Activated naive CD8-positive, alpha-beta T cell (primary cell): ENCODE data around the gene FBXO38.
"Not testable (repeated sequence)": the region's sequence is repeated elsewhere in the genome, so short reads cannot be mapped to it uniquely, and the experiment has no call there.

Experiments
- H3K27ac Mint-ChIP-seq: one replicate; pipeline ENCODE4 v1.8.0; 2021; ENCODE audit warnings: mixed read lengths
- H3K27me3 Mint-ChIP-seq: one replicate; pipeline ENCODE4 v1.8.0; 2021; ENCODE audit warnings: mixed read lengths
- H3K36me3 Mint-ChIP-seq: one replicate; pipeline ENCODE4 v1.8.0; 2021; ENCODE audit warnings: mixed read lengths
- H3K4me1 Mint-ChIP-seq: one replicate; pipeline ENCODE4 v1.8.0; 2021; ENCODE audit warnings: low read depth, mixed read lengths
- H3K4me3 Mint-ChIP-seq: one replicate; pipeline ENCODE4 v1.8.0; 2021; ENCODE audit warnings: mild to moderate bottlenecking, mixed read lengths
- H3K9me3 Mint-ChIP-seq: one replicate; pipeline ENCODE4 v1.8.0; 2021; ENCODE audit warnings: low read depth, mixed read lengths

FBXO38 gene

DNA sequence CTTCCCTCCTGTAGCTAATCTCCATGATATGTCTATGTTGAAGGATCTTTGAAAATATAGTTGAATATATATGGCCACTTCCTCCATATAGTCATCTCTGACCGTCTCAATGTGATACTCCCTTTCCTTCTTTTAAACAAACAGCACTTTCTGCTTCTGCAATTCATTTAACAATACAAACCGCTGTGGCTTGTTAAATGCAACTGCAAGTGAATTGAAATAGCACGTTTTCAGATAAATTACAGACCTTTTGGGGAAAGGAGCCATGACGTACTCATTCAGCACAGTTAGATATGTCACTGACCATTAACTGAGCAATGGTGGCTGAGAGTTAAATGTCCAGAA is 82.5 kb downstream of the FBXO38 start:
- Mint-ChIP-seq H3K27me3 (peaks cover 1% of the 10 kb centered on the region), H3K36me3 (no peaks in the 10 kb centered on the region), H3K4me1 (no peaks in the 10 kb centered on the region), H3K27ac (no peak overlapping the region), H3K9me3 (no peaks in the 10 kb centered on the region), H3K4me3 (no peak overlapping the region)

DNA sequence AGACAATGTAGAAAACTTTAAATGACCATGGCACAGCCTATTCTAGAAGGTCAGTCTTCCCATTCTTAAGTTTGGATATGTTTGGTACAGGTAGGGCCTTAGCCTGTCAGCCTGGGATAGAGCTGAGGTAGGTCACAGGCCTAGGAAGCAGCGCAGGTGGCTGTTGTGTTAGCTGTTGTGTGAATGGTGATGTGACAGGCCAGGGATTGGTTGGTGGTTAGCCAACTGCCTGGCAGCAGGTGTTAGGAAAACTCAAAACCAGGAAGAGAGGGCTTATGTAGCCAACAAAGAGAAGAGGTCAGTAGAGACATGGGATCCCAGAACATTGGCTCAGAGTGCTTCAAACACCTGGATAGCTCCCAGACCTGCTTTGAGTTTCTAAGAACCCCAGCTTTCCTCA is 84.2 kb downstream of the FBXO38 start:
- Mint-ChIP-seq H3K27ac (no peak overlapping the region), H3K4me1 (no peaks in the 10 kb centered on the region), H3K4me3 (no peak overlapping the region), H3K27me3 (peaks cover 1% of the 10 kb centered on the region), H3K36me3 (no peaks in the 10 kb centered on the region), H3K9me3 (no peaks in the 10 kb centered on the region)

DNA sequence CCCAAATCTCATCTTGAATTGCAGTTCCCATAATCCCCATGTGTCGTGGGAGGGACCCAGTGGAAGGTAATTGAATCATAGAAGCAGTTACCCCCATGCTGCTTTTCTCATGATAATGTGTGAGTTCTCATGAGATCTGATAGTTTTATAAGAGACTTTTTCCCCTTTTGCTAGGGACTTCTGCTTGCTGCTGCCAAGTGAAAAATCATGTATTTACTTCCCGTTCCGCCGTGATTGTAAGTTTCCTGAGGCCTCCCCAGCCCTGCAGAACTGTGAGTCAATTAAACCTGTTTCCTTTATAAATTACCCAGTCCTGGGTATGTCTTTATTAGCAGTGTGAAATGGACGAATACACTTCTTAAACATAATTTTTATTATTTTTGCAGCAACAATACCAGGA is 85.0 kb downstream of the FBXO38 start:
- not testable (repeated sequence) for H3K27ac Mint-ChIP-seq, H3K36me3 Mint-ChIP-seq, H3K4me1 Mint-ChIP-seq, H3K4me3 Mint-ChIP-seq, H3K9me3 Mint-ChIP-seq, H3K27me3 Mint-ChIP-seq

DNA sequence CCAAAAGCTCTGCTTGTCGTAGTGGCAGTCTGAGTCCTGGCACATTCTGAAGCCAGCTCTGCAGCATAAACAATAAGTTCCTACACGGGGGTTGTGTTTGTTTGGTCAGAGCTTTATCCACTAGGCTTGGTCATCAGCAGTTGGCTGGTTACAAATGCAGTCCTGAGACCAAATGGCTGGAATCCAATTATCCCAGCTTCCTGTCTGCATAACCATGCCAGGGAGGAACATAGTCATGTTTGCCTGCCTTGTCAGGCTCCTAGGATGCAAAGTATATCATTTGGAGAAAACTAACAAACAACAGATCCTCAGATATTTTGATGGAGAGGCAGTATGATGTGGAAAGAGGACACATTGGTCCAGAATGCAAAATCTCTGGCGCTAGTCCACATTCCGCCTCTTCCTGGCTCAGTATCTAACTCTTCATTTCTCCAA is 85.8 kb downstream of the FBXO38 start:
- H3K27me3 Mint-ChIP-seq: no peaks in the 10 kb centered on the region
- no peaks in the 10 kb centered on the region for H3K36me3 Mint-ChIP-seq
- no peak overlapping the region for H3K27ac Mint-ChIP-seq
- H3K4me1 Mint-ChIP-seq: no peaks in the 10 kb centered on the region
- no peak overlapping the region for H3K4me3 Mint-ChIP-seq
- H3K9me3 Mint-ChIP-seq: no peaks in the 10 kb centered on the region

DNA sequence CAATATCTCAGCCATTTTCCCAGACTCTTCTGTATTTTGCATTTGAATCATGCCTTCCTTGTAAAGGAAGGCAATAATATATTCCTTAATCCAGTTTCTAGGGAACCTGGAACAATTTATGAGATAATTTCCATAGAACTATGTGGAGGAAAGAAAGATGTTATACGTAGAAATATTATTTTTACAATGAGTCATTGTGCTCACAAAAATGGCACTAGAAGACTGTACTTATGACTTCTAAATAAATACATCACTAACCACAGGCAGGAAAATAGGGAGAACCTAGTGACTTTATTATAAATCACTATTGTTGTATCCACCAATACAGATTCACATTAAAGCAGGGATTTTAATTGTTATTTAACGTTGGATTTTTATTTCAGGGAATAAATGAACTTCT is 87.6 kb downstream of the FBXO38 start:
- H3K27ac Mint-ChIP-seq: no peak overlapping the region
- no peaks in the 10 kb centered on the region for H3K9me3 Mint-ChIP-seq
- peaks cover 2% of the 10 kb centered on the region for H3K27me3 Mint-ChIP-seq
- no peaks in the 10 kb centered on the region for H3K4me1 Mint-ChIP-seq
- no peak overlapping the region for H3K4me3 Mint-ChIP-seq
- no peaks in the 10 kb centered on the region for H3K36me3 Mint-ChIP-seq

DNA sequence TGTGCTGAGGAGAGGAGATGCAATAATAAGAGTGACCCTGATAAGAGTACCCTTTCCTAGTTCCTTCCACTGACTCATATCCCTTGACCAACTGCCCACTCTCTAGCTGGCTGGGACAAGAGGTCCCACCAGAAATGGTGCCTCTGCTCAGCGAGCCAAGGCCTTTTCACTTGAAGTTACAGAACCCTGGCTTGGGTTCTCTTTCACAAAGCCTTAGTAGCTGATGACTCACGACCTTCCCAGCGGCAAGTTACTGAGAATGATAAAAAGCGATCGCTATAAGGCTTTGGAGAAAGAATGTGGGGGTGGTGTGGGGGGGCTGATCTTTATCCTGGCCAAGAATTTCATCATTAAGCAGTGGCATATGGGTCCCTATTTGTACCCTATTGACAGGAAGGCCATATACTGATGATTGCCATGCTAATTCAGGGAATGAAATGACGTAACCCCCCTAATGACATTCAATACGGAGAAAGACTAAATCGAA is 90.3 kb downstream of the FBXO38 start:
- Mint-ChIP-seq H3K36me3 (no peaks in the 10 kb centered on the region), H3K4me3 (no peak overlapping the region), H3K9me3 (no peaks in the 10 kb centered on the region), H3K27me3 (peaks cover 2% of the 10 kb centered on the region), H3K27ac (no peak overlapping the region), H3K4me1 (no peaks in the 10 kb centered on the region)

DNA sequence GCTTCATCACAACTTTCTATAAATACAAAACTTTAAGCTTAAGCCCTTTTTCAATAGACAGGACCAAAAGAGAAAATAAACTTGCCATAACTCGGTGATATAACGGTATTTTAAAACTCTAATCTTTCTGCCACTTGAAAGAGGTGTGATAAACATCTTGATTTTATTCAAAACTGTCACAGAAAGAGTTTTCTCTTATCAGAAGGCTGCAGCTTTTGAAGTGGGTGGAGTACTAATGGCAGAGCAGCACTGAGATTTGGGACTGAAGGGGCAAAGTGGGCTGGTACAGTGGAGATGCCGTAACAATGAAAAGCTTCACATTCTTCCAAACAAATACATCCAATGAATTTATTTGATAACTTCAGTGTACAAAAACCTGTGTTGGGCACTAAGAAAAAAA is 92.5 kb downstream of the FBXO38 start:
- no peaks in the 10 kb centered on the region for H3K9me3 Mint-ChIP-seq
- peaks cover 2% of the 10 kb centered on the region for H3K27me3 Mint-ChIP-seq
- no peak overlapping the region for H3K27ac Mint-ChIP-seq
- H3K4me3 Mint-ChIP-seq: no peak overlapping the region
- H3K4me1 Mint-ChIP-seq: no peaks in the 10 kb centered on the region
- no peaks in the 10 kb centered on the region for H3K36me3 Mint-ChIP-seq

DNA sequence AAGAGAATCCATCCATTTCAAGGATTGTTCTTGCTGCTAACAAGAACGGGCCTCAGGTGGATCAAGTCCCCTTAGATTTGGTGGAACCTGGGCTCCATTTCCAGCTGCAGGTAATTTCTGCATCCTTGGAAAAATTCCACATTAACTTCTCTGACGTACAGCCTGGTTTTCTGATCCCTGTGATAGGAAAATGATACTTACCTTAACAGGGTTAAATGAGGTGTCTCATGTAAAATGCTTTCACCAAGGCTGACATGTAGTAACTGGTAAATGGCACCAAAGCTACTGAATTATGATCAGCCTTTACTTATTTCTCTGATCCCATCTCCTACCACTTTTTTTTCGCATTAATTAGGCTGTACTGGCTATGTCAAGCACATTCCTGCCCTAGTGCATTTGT is 93.7 kb downstream of the FBXO38 start:
- no peak overlapping the region for H3K4me3 Mint-ChIP-seq
- H3K27ac Mint-ChIP-seq: no peak overlapping the region
- H3K27me3 Mint-ChIP-seq: peaks cover 4% of the 10 kb centered on the region
- H3K4me1 Mint-ChIP-seq: no peaks in the 10 kb centered on the region
- no peaks in the 10 kb centered on the region for H3K9me3 Mint-ChIP-seq
- H3K36me3 Mint-ChIP-seq: no peaks in the 10 kb centered on the region

DNA sequence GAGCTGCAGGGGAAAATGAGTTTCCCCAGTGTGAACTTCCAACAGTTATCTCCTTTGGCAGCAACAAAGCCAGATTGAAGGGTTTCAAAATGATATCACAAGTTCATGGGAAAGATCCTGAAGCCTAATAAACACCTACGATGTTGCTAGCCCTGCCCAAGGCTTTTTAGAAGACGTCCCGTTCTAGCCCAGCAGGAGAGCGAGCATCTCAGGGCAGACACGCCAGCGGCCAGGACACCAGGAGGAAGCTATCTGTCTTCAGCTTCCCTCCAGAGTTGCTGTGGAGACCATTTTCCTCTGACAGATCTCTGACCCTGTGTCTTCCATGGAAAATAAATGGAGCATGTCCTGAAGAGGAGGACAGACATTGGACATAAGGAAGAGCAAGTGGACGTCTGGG is 98.4 kb downstream of the FBXO38 start:
- Mint-ChIP-seq H3K36me3 (no peaks in the 10 kb centered on the region), H3K4me3 (no peak overlapping the region), H3K4me1 (peaks cover 3% of the 10 kb centered on the region), H3K9me3 (no peaks in the 10 kb centered on the region), H3K27me3 (peaks cover 16% of the 10 kb centered on the region), H3K27ac (no peak overlapping the region)

DNA sequence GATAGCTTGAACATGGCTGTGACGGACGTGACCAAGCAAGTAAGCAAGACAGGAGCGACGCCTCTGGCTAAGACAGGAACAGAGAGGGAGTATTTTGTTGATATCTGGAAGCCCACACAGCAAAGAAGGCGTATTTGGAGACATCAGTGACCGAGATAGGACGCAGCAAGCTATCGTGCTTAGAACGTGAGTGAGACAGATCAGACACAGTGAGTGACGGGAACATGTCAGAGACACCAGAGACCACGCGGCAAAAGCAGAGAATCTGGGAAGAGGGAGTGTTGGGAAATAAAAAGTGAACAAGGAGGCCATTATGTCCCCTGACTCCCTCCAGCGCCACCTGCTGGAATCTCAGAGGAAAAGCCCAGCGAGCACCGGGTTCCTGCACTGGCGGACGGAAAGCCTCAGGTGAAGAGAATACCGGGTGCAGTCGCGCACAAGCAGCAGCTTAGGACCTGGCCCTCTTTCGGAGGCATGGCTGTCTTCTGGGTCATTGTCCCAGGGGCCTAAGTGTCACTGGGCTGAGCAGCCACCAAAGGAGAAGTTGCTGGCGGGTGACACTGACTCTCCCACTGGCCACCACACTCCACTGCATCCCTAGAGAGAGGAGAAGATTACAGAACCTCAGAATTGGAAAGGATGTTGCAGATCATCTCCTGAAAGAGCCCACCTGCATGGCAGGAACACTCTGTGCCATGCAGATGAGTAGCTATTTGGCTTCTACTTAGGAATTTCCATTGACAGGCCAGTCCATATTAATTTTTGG is 99.1 kb downstream of the FBXO38 start:
- H3K4me3 Mint-ChIP-seq: no peak overlapping the region
- no peaks in the 10 kb centered on the region for H3K9me3 Mint-ChIP-seq
- H3K4me1 Mint-ChIP-seq: peaks cover 3% of the 10 kb centered on the region
- H3K27ac Mint-ChIP-seq: no peak overlapping the region
- peaks cover 19% of the 10 kb centered on the region for H3K27me3 Mint-ChIP-seq
- no peaks in the 10 kb centered on the region for H3K36me3 Mint-ChIP-seq

DNA sequence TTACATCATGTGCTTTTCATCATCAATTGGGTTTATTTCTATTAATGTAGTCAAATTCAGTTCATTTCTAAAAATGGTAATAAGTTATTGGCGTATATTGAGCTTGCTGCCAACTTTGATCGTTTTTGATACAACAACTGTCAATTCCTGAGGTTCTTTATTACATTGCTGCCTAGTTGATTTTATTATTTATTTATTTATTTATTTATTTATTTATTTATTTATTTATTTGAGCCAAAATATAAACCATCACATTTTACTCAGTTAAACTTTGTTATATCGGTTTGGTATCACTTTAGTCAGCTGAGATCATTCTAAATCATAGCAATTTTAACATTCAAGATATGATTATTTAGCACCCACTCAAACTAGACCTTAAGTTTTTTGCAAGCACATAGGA is 100.0 kb downstream of the FBXO38 start:
- H3K27ac Mint-ChIP-seq: no peak overlapping the region
- no peak overlapping the region for H3K4me3 Mint-ChIP-seq
- no peaks in the 10 kb centered on the region for H3K36me3 Mint-ChIP-seq
- H3K27me3 Mint-ChIP-seq: peaks cover 21% of the 10 kb centered on the region
- H3K9me3 Mint-ChIP-seq: no peaks in the 10 kb centered on the region
- H3K4me1 Mint-ChIP-seq: peaks cover 3% of the 10 kb centered on the region

DNA sequence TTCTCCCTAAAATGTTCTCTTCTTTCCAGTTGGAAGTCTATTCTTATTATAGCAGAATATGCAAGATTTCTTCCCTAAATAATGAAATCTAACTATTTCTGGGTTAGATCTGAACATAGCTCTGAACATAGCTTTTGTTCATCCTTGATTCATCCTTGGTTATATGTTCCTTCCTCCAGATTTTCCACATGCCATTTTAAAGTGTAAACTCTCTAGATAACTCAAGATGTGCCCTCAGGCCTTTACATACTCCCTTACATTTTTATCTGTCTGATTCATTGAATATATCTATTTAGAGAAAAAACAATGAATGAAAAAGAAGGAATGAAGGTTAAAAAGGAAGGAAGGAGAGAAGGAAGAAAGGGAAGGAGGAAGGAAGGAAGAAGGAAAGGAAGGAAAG is 100.9 kb downstream of the FBXO38 start:
- Mint-ChIP-seq H3K4me1 (peaks cover 3% of the 10 kb centered on the region), H3K27ac (no peak overlapping the region), H3K36me3 (no peaks in the 10 kb centered on the region), H3K9me3 (no peaks in the 10 kb centered on the region), H3K4me3 (no peak overlapping the region), H3K27me3 (peaks cover 25% of the 10 kb centered on the region)

DNA sequence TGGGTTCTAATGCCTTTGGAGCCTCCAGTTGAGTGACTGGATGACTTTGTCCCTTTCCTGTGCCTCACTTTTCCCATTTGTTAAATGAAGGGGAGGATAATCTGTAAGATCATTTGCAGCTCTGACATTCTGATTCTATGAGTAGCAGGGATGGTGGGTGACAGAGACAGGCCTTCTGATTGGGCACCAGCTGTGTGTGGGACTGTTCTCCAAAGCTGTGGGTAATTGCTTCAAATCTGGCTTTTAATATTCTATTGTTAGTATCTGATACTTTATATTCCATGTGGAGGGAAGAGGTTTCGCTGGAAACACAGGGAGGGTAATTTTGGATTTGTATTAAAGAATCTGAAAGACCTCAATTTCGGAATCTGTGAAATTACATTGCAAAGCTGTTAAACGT is 102.7 kb downstream of the FBXO38 start:
- Mint-ChIP-seq H3K4me1 (peaks cover 3% of the 10 kb centered on the region), H3K9me3 (no peaks in the 10 kb centered on the region), H3K27ac (no peak overlapping the region), H3K4me3 (no peak overlapping the region), H3K36me3 (no peaks in the 10 kb centered on the region), H3K27me3 (peaks cover 25% of the 10 kb centered on the region)

DNA sequence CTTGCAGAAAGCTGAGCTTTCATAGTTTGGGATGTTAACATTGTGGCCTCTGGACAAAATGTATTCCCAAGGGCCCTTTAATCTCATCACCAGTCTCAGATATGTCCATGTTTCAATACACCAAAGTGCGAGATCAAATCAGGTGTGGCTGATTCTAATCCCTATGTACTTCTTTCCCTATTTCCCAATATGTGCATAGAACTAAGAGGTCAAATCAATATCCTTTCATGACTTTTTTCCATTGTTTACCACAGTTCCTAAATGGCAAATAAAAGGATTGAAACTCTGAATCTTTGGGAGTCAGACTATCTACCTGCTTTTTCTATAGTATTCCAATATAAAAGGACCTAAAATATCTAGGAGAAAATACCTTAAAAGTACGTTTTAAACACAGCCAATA is 105.0 kb downstream of the FBXO38 start:
- H3K4me1 Mint-ChIP-seq: no peaks in the 10 kb centered on the region
- H3K27me3 Mint-ChIP-seq: peaks cover 20% of the 10 kb centered on the region
- no peak overlapping the region for H3K4me3 Mint-ChIP-seq
- H3K9me3 Mint-ChIP-seq: no peaks in the 10 kb centered on the region
- no peak overlapping the region for H3K27ac Mint-ChIP-seq
- H3K36me3 Mint-ChIP-seq: no peaks in the 10 kb centered on the region

DNA sequence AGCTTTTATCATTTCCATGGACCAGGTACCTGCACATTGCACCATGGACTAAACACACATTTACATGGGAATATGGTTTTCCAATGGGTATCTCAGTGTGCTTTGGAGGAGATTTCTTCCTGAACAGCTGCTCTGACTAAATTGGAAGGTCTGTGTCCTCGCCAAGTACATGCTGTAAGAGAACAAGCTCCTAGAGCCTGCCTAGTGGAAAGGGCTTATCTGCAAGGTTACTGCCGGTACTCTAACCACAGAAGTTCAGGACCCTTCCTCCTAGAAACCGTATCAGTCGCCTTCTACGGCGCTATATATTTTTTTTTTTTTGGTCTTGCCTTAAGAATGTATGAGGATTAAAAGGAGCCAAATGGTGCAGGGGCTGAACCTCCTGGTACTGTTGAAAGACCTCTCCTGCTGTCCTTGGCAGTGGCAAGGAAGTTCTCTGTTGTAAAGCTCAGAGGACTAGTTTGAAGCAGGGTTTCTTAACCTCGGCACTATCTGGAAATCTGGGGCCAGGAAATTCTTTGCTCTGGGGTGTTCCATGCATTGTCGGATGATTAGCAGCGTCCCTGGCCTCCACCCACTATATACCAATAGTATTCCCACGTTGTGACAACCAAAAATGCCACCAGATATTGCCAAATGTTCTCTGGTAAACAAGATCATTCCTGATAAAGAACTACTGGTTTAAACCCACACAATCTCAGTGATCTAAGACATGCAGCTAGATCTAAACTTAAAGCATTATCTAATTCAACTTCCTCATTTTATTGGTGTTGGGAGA is 107.4 kb downstream of the FBXO38 start:
- Mint-ChIP-seq H3K9me3 (no peaks in the 10 kb centered on the region), H3K36me3 (no peaks in the 10 kb centered on the region), H3K4me1 (no peaks in the 10 kb centered on the region), H3K27ac (no peak overlapping the region), H3K27me3 (peaks cover 16% of the 10 kb centered on the region), H3K4me3 (no peak overlapping the region)

DNA sequence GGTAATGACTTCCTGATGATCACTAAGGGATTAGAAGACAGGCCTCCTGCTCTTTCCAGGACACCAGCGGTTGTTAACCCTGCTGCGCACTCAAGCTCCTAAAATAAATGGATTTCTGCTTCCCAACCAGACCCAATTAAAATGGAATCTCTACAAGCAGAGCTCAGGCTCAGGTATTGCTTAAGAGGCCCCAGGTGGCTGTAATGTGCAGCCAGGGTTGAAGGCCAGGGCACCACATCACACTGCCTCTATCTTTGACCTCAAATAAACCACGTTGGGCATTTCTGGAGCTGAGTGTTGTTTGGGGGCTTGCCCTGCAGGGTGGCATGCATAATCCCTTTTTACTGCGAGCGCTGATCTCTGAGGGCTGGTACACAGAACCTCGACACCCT is 108.0 kb downstream of the FBXO38 start:
- no peak overlapping the region for H3K4me3 Mint-ChIP-seq
- H3K9me3 Mint-ChIP-seq: no peaks in the 10 kb centered on the region
- peaks cover 15% of the 10 kb centered on the region for H3K27me3 Mint-ChIP-seq
- no peaks in the 10 kb centered on the region for H3K4me1 Mint-ChIP-seq
- H3K27ac Mint-ChIP-seq: no peak overlapping the region
- no peaks in the 10 kb centered on the region for H3K36me3 Mint-ChIP-seq
